IPS-NIHi7 (cell line): ENCODE measurements around the gene ZSCAN16.
A peak's percentile ranks its signal among the peaks of the same experiment; 100 is the strongest.
"Not testable (repeated sequence)": the region's sequence is repeated elsewhere in the genome, so short reads cannot be mapped to it uniquely, and the experiment has no call there.

Source experiments
- DNase-seq: peaks from one replicate; pipeline ENCODE4 v3.0.0; 2012; ENCODE audit warnings: mixed read lengths; ENCODE audit errors: extremely low spot score

The ZSCAN16 gene

DNA sequence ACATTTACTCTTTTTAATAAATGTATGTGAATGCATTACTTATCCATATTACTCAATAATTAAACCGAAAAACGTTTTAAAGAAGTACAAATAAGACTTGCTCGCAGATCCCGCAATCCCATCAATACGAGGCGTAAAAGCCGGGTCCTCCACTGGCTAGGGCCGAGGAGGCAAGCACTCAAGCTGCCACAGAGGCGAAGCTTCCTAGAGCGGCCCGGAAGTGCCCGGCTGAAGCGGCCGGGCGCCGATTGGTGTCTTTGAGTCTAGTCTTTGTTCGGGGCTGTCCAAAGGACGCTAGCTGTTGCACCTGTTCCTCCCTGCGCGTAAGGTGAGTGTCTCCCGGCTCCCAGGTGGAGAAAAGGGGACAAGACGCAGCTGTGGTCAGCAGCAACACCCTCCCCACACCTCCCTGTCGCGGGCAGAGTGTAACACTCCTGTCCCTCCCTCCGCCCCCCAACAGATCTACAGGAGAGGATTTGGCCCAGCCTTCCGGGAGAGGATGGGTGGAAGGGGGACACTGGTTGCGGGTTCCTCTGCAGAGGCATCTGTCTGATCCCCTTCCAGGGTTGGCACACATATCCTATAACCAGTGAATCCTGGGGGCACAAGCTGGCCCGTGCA, at the start of gene ZSCAN16:
Gene ZSCAN16 (plus strand): TSS at position 260 of the 621 bp plus-strand sequence. CDS start 835 bp downstream, outside the sequence.
- DNase-seq = peak; percentile 91

DNA sequence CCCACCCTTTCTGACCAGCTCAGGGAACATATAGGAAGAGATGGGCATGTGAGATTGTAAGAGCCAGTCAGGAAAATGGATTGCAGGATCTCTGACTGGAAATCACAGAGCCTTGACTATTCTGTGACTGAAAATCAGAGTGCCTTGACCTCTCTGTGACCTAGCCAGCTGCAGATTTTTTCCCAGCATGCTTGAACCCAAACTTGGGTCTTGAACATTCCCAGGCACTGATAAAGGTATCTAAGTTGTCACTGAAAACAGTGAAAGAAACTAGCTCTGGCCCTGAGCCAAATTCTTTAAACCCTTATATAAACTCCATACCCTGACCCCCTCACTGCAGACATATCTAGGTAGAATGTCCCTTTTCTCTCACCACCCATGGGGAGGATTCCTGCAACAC, 46.4 kb upstream of the ZSCAN16 start:
- no peak for DNase-seq

DNA sequence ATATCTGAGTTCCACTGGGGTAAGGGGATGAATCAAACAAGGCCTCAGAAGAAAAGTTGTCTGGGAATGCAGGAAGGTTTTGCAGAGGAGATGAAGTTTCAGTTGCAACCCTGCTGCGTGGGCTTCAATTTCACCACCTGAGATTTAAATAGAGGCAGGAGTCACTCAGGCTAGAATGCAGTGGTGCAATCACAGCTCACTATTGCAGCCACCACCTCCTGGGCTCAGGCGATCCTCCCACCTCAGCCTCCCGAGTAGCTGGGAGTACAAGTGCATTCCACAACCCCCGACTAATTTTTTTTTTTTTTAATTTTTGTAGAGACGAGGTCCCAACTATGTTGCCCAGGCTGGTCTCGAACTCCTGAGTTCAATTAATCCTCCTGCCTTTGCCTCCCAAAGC, 45.6 kb upstream of the ZSCAN16 start:
- DNase-seq = no peak

DNA sequence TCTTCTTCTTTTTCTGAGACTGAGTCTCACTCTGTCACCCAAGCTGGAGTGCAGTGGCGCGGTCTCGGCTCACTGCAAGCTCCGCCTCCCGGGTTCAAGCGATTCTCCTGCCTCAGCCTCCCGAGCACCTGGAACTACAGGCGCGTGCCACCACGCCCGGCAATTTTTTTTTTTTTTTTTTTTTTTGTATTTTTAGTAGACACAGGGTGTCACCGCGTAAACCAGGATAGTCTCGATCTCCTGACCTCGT, 44.1 kb upstream of the ZSCAN16 start, which contains the start of gene ZNF165:
Gene ZNF165 (plus strand): TSS at position 188 of the 250 bp plus-strand sequence. CDS start 4,913 bp downstream, outside the sequence.
- DNase-seq = not testable (repeated sequence)

DNA sequence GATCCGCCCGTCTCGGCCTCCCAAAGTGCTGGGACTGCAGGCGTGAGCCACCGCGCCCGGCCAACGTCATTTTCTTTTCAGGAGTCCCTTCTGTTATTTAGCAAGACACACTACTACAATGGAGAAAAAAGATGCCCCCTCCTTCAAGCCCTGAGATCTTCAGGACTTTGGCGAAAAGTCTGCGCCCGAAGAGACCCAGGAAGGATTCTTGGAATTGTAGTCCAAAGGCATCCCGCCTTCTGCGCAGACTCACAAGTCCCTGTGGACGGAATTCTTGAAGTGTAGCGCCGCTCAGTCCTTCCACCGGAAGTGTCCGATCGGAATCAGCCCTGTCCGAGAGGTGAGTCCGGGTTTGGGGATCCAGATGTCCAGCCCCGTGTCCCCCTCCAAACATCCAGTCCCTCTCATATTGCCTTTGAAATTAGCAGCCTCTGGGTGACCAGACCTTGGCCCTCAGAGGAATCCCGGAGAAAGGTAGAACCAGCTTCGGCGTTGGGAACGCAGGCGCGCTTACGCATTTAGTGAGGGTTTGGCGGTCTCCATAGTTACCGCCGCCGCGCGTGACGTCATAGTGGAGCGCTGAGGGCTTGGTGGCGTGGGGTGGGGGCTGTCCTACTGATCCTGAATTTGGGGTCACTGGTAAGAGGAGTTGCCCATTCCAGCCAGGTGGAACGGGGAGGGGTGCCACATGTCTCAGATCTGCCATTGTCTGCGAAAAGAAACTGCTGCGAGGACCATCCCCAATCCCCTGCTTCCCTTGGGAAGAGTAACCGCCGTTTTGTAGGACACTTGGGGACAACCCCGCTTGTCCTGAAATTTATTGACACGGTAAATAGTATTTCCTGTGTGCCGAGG, 43.6 kb upstream of the ZSCAN16 start:
- peak; percentile 94 for DNase-seq

DNA sequence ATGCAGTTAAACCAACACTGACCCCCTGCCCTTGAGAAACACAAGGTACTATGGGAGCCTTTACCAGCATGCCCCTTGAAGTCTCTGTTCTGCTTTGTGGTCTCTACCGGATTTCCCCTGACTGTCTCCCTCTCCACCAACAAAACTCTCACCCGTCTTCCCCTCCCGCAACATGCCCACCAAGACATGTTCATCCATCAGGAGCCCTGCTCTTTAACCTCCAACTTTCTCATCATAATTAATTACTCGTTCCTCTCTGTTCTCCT, 43.0 kb upstream of the ZSCAN16 start:
- DNase-seq = peak; percentile 20

DNA sequence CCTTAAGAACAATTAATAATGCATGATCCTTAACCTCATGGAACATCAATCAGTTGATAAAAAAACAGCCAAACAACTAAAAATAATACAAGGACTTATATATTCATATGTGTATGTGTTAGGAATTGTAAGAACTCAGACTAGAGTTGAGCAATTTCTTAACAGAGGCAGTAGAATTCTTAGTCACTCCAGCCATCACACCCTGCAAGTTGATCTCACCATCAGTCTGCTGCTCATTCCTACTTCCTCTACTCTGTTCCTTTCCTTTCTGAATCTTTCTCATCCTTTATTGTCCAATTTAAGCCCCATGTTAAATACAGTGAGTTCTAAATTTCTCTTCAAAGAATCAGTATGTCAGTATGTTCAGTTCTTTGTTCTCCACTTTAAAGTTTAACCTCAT, 41.5 kb upstream of the ZSCAN16 start:
- DNase-seq = no peak

DNA sequence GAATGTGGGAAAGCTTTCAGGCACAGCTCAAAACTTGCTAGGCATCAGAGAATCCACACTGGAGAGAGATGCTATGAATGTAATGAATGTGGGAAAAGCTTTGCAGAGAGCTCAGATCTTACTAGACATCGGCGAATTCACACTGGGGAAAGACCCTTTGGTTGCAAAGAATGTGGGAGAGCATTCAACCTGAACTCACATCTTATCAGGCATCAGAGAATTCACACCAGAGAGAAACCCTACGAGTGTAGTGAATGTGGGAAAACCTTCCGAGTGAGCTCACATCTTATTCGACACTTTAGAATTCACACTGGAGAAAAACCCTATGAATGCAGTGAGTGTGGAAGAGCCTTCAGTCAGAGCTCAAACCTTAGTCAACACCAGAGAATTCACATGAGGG, 35.4 kb upstream of the ZSCAN16 start:
- no peak for DNase-seq

DNA sequence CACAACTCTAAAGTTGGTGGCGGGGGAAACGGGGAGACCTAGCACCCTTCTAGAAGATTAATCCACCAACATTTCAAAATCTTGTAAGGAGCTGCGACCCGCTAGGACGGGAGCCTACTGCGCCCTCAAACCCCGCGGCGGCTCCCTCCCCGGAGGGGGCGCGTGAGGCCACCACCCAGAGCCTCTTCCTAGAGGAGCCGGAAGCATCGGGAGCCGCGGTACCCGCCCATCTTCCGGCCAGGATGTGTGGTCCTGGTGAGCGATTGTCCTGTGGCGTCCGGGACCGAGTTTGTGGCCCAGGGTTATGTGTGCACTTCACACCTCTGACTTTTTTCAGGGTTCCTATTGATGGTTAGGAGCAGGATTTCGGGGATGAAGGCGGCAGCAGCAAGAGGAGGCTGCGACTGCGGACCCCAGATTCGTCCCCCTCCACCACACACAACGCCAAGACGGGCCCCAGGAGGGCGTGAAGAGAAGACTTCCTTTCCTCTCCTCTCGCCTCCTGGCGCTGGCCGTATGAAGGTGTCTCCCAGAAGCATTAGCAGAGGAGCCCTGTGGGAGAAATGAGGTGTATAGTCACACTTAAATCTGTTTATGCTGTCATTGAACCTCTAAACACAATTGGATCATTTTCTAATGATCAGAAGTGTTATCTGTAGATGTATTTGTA, 33.4 kb upstream of the ZSCAN16 start:
- DNase-seq = no peak

DNA sequence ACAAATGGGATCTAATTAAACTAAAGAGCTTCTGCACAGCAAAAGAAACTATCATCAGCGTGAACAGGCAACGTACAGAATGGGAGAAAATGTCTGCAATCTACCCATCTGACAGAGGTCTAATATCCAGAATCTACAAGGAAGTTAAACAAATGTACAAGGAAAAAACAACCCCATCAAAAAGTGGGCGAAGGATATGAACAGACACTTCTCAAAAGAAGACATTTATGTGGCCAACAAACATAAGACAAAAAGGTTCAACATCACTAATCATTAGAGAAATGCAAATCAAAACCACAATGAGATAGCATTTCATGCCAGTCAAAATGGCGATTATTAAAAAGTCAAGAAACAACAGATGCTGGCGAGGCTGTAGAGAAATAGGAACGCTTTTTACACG, 22.2 kb upstream of the ZSCAN16 start:
- not testable (repeated sequence) for DNase-seq

DNA sequence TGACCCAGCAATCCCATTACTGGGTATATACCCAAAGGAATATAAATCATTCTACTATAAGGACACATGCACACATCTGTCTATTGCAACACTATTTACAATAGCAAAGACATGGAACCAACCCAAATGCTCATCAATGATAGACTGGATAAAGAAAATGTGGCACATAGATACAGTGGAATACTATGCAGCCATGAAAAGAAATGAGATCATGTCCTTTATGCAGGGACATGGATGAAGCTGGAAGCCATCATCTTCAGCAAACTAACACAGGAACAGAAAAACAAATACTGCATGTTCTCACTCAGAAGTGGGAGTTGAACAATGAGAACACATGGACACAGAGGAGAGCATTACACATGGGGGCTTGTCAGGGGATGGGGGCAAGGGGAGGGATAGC, 21.7 kb upstream of the ZSCAN16 start:
- not testable (repeated sequence) for DNase-seq

DNA sequence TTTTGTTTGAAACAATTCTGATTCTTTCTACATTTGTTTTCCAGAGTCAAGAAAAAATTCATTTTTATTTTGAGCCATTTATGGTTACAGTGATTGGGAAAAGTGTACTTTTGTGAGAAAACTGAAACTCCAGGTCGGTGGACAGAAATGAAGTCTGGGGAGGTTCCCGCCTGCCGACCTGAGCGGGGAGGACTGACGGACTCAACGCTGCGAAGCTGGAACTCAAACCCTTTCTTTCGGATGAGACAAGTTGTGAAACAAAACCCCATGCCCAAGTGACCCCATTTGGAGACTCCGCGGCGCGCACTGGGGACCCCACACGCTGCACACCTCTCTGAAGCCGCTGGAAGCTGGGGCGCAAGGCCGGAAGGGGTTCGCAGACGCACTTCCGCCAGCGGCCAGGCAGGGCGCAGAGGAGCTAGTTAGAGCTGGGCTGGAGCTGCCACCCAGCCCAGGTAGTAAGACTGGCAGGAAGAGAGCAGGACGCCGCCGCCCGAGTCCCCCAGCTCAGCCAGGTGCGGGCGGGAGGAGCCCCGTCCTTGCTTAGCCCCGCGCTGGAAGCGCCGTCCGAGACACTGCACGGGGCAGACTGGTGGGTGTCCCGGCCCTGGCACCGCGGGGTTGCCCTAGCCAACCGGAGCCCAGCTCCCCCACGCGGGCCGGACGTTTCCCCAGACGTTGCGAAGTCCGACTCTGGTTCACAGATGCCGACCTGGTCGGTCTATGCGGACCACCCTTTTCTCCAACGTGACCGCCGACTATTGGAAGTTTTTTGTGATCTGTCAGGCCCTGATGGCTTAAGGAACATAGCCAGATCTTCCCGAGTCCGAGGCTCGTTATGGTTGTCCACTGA, 19.8 kb upstream of the ZSCAN16 start:
- peak; percentile 94 for DNase-seq

DNA sequence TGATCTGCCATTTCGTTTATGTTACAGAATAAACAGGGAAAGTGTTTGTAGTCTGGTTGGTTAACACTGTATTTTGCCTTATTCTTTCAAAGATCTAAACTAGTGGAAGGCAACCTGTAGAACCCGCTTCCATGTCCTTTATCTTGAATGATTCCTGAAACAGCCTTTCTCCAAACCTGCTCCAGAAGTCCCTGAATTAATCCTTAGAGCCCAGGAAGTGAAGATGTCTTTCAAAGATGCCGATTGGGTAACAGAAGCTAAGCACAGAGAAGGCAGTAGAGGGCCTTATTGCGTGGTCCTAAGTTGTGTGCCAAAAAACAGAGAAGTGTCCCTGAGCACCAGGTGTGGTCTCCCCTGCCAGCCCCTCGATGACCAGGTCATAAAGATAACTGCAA, 19.2 kb upstream of the ZSCAN16 start:
- peak; percentile 45 for DNase-seq

DNA sequence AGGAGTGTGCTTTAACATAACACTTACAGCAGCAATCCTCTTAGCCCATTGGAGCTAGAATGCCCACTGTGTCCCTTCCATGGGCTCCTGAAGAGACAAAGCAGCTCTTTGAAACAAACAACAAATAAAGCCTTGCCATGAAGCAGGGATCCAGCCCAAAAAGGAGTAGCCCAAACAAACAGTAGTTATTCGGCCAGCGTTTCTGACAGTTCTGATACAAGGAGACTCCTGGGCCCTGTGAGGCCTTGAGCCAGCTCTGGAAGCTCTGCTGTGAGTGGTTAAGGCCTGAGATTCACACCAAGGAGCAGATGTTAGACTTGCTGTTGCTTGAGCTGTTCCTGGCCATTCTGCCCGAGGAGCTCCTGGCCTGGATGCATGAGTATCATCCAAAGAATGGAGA, 16.9 kb upstream of the ZSCAN16 start:
- no peak for DNase-seq

DNA sequence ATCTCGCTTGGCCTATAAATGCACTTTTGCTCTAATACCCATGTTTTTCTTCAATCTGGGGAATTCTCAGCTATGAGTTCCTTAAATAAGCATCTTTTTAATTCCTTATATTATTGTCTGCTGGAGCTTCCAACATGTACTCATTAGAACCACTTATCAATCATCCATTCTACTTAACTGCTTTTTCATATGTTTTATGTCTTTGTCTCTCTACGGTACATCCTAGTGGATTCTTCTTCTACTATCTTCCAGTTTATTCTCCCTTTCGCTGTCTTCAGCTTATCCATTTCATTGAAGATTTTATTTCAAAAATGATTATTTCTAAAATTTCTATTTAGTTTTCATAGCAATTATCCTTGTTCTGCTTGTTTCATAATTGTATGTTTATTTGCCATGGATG, 12.4 kb upstream of the ZSCAN16 start:
- no peak for DNase-seq

DNA sequence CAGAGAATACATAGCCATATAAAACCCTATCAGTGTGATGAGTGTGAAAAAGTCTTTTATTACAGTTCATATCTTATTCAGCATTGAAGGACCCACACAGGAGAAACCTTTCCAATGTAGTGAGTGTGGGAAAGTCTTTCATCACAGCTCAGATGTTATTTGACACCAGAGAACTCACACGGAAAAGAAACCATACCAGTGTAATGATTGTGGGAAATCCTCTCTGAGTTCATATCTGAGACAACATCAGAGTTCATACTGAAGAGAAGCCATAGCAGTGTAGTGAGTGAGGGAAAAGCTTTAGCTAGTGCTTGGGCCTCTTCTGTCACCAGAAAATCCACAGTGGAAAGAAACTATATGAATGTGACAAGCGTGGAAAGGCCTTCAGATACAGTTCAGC, 8.6 kb upstream of the ZSCAN16 start:
- no peak for DNase-seq

DNA sequence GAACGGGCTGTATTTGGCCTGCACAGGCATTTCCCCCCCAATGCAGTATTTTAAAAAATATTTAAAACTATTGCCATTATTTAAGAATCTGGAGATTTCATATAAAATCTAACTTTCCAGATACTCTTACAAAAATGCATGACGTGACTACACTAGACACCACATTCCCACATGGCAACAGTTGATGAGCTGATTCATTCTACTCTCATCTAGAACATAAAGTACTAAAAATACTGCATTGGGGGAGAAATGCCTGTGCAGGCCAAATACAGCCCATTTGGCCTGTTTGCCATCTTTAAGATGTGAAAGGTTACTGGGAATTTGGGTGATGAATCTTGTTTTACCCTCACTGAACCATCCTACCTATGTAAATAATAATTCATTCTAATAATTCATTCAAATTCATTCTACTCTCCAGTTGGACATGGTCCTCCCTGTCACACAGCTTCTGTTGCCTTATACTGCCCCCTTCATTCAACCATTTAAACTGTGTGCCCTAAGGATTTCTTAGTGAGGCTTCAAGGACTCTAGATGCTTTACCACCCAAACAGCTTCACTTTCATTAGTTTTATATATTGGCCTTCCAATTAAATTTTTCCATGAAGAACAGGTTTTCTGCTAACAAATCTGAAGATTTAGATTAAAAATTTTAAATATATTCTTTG, 6.9 kb upstream of the ZSCAN16 start:
- DNase-seq = no peak

DNA sequence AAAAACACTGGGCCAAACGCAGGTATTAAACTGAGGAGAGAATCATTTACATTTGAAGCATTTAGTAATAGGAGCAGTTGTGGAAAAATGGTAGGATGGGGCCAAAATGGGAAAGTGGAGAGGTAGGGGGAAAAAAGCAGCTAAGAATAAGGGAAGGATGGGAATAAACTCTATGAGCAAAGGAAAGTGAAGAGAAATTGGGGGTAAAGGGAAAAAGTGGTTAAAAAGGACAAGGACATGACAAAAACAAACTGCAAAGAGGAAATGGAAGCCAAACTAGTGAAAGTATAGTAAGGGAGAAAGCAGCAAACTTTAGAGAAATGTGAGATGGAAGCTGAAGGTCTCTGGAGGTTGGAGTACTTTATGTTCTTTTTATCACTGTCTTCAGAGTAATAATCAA, 6.2 kb upstream of the ZSCAN16 start:
- no peak for DNase-seq

DNA sequence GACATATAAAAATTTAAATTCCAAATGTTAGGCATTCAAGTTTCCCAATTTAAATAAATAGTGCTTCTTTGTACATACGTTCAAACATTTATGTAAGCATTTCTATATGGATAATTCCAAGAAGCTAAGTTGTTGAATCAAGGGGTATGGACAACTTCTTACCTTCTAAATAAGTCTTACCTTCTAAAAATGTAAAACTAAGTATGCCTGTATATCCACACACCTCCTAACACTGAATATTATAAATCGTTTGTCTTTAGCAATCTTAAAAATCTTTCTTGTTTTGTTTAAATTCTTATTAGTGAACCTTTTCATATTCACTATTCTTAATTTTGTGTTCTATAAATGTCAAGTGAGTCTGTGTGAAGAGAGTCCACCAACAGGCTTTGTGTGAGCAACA, 2.5 kb upstream of the ZSCAN16 start:
- DNase-seq = no peak

DNA sequence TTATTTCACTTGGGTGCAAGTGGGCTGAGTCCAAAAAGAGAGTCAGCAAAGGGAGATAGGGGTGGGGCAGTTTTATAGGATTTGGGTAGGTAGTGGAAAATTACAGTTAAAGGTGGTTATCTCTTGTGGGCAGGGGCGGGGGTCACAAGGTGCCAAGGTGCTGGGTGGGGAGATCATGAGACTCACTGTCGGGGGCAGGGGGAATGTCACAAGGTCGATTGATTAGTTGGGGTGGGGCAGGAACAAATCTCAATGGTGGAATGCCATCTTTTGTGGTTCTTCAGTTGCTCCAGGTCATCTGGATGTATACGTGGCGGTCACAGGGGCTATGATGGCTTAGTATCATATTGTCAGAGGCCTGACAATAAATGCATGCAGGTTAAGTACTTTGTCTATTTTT, 2.1 kb upstream of the ZSCAN16 start:
- not testable (repeated sequence) for DNase-seq

DNA sequence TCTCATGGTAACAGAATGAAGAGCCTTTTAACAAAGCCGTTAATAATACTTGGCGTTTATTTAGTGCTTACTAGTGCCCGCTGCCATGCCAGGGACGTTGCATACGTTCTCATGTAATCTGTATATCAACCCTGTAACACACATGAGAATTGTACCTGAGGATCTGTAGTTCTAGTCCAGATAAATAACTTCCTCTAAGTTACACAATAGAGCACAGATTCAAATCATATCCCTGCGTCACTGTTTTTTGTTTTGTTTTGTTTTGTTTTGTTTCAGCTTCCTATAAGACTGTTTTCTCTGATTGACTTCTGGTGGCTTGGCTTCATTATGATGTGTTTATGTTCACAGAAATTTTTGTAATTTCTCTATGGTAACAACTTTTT, 553 bp downstream of the ZSCAN16 start:
- no peak for DNase-seq

DNA sequence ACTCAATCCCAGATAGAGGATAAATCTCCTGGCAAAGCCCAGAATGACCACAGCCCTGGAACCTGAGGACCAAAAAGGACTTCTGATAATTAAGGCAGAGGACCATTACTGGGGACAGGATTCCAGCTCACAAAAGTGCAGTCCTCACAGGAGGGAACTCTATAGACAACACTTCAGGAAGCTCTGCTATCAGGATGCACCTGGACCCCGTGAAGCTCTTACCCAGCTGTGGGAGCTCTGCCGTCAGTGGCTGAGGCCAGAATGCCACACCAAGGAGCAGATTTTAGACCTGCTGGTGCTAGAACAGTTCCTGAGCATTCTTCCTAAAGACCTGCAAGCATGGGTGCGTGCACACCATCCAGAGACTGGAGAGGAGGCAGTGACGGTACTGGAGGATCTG, 992 bp downstream of the ZSCAN16 start:
- no peak for DNase-seq
